Tibial nerve (tissue), 3 donors: ENCODE data around the gene ETV4.

ENCODE experiments used
- POLR2A ChIP-seq, 2 donors: fragments of 450-650 bp; IDR thresholded peaks; one replicate each; pipeline ENCODE4 v1.6.1; 2017; ENCODE audit warnings: antibody characterized with exemption in 2 of 2, mild to moderate bottlenecking in 2 of 2, moderate library complexity in 2 of 2
- TF ChIP-seq, protein P1 (sequence below), 5 experiments: fragments of 200-600 bp in 3 of 5; fragments of 450-650 bp in 2 of 5; sonication (generic) in 3 of 5; IDR thresholded peaks; one replicate each; pipeline ENCODE4 v1.5.1; 2016 to 2019; ENCODE audit warnings: antibody characterized with exemption in 5 of 5, mild to moderate bottlenecking in 3 of 5, moderate library complexity in 2 of 5

- TF ChIP-seq, protein P1, sequence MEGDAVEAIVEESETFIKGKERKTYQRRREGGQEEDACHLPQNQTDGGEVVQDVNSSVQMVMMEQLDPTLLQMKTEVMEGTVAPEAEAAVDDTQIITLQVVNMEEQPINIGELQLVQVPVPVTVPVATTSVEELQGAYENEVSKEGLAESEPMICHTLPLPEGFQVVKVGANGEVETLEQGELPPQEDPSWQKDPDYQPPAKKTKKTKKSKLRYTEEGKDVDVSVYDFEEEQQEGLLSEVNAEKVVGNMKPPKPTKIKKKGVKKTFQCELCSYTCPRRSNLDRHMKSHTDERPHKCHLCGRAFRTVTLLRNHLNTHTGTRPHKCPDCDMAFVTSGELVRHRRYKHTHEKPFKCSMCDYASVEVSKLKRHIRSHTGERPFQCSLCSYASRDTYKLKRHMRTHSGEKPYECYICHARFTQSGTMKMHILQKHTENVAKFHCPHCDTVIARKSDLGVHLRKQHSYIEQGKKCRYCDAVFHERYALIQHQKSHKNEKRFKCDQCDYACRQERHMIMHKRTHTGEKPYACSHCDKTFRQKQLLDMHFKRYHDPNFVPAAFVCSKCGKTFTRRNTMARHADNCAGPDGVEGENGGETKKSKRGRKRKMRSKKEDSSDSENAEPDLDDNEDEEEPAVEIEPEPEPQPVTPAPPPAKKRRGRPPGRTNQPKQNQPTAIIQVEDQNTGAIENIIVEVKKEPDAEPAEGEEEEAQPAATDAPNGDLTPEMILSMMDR (IDR thresholded peaks at IDR 0.05), result no peak
- TF ChIP-seq POLR2A (IDR thresholded peaks at IDR 0.05), result no peak
Observed at GRCh38 chr17:43578699-43579565, 32.8 kb upstream of the ETV4 start.
